ENCODE measurements around the gene ABLIM1. TPM values are rescaled to one million over a fixed set of nuclear protein-coding genes. Genes with fewer than 3 reads are reported as not detected.

Gene ABLIM1
- total RNA-seq, 4 donors from 2014 or later: 193 to 248 (median 208) TPM

DNA sequence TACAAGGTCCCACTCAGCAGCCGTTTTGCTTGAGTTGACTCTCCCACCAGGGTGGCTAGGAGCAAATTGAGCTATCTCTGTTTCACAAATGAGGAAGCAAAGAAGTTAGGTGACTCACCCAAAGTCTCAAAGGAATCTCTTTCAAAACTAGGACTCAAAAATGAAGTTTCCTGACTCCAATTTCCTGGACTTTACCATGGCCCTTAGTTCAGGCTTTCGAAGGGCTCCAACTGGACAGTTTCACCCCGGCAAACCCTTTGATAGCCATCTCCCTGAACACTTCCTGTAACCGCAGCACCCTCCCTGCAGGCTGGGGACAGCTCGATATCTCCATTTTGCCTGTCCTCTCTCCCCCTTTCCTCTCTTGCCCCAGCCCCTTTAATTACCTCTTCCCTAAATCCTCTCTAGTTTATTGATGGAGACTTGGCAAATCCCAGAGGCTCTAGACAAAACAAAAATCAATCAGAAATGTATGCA is 249.1 kb downstream of the ABLIM1 start:
- TF ChIP-seq CTCF (IDR thresholded peaks at IDR 0.05; ENCODE audit: low read depth): no peak

GRCh38 chr10:114408112-114408967 is 249.7 kb downstream of the ABLIM1 start:
- TF ChIP-seq CTCF (IDR thresholded peaks at IDR 0.05; ENCODE audit: low read depth): no peak

DNA sequence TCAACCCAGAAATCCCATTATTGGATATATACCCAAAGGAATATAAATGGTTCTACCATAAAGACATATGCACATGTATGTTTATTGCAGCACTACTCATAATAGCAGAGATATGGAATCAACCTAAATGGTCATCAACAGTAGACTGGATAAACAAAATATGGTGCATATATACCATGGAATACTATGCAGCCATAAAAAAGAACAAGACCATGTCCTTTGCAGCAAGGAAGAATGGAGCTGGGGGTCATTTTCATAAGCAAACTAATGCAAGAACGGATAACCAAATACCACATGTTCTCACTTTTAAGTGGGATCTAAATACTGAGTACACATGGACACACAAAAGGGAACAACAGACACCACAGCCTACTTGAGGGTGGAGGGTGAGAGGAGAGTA is 251.6 kb downstream of the ABLIM1 start:
- no peak for TF ChIP-seq CTCF (IDR thresholded peaks at IDR 0.05; ENCODE audit: low read depth)

DNA sequence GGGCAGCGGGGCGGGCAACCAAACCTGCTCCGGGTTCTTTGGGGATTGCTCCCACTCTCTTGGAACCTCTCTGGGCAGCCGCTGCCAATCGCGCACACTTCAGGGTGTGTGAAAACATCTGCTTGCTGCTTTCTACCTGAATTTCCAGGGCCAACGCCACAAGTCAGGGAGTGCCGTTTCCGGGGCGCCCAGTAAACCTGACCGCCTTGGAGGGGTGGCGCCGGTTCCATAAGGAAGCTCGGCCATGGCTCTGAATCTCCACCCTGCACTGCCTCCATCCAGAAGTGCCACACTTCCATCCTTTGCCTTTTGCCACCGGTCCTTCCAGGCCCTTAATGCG is 253.1 kb downstream of the ABLIM1 start:
- no peak for TF ChIP-seq CTCF (IDR thresholded peaks at IDR 0.05; ENCODE audit: low read depth)

DNA sequence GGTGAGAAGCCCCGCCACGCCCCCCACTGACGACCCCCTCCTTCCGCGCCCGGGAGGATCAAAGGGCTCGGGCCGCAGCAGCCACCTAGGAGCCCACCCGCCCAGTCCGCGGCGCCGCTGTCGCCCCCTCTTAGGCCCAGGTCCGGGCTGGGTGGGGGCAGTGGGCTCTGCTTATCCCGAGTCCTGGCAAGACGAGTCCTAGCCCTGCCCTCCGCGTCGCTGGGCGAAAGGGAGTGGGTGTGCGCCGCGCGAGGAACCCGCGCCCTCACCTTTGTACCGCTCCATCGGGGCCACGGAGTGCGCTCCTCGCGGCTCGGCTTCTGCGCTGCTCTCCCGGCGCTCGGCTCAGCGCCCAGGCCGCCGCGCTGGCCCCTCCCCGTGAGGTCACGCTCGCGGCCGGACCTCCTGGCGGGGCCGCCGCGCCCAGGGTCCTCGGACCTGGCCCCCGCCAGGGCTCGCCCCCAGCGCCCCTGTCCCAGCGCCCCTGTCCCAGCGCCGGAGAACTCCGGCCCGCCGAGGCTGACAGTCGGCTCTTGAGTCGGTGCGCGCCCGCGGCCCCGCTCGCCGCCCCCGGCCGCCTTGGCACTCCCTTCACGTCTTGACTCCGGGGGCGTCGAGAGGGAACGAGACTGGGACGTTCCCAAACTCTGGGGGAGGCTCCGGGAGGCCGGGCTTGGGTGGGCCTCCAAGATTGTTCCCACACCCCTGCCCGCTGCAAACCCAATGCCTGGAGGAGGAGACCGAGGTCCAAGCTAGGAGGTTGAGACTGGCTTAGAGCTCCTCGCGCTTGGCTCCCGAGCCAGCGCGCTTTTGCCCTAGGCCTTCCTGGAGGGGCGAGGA is 253.7 kb downstream of the ABLIM1 start, which contains the start of gene AFAP1L2:
TSS of gene AFAP1L2 (minus strand) at position 332 of the 840 bp plus-strand sequence. CDS start at position 285, 47 bp downstream.
- no peak for TF ChIP-seq CTCF (IDR thresholded peaks at IDR 0.05; ENCODE audit: low read depth)

DNA sequence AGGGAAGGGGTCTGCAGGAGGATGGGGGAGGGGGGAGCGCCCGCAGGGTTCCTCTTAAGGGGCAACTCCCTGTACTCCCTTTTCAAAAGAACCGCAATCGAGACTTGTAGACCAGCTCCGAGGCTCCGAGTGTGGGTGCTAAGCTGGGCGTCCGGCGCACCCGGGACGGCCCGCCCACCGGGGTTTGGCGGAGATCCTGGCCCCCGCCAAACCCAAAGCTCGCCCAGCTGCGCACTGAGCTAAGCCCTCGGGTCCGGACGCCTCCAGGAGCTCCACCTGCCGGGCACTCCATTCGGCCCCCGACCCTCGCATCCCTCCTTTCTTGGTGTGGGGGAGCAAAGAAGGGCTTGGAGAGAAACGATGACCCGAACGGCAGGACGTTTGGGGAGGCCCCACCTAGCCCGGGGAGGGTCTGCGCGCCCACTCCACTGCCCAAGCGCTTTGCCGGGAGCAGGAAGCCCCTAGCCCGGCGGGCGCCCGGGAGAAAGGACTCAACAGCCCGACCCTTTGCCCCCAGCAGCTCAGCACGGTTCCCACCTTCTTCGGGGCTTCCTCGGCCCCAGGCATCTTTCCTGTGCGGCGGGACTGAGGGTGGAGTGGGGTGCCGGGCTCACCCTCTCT is 254.4 kb downstream of the ABLIM1 start:
- no peak for TF ChIP-seq CTCF (IDR thresholded peaks at IDR 0.05; ENCODE audit: low read depth)

Measured in subcutaneous adipose tissue (tissue), 4 donors.